Fibroblast of lung (primary cell): Measurements from ENCODE around the gene MS4A4A. TPM values are rescaled to one million over a fixed set of nuclear protein-coding genes. Genes with fewer than 3 reads are reported as not detected.
"Not testable (repeated sequence)": the region's sequence is repeated elsewhere in the genome, so short reads cannot be mapped to it uniquely, and the experiment has no call there.

Source experiments
- DNase-seq, 2 donors: peaks; one replicate each; pipeline versions ENCODE4 v3.0.0 to v3.0.0-alpha.2; 2010; ENCODE audit warnings: low read depth in 2 of 2
- H2AFZ ChIP-seq: 2 replicates; pipeline ENCODE4 v1.5.1; 2012; ENCODE audit warnings: low read length, control low read depth, inconsistent platforms
- H3K27ac ChIP-seq: 2 replicates; pipeline ENCODE4 v1.5.1; 2011; ENCODE audit warnings: low read length, control low read depth; ENCODE audit not compliant: insufficient read depth
- H3K27me3 ChIP-seq: 2 replicates; pipeline ENCODE4 v1.5.1; 2011; ENCODE audit warnings: mild to moderate bottlenecking, low read length; ENCODE audit not compliant: control insufficient read depth, insufficient read depth
- H3K36me3 ChIP-seq: 2 replicates; pipeline ENCODE4 v1.5.1; 2011; ENCODE audit warnings: low read length; ENCODE audit not compliant: control insufficient read depth, insufficient read depth
- H3K4me1 ChIP-seq: 2 replicates; pipeline ENCODE4 v1.5.1; 2011; ENCODE audit warnings: low read length; ENCODE audit not compliant: control insufficient read depth, insufficient read depth; ENCODE audit errors: extremely low read depth
- H3K4me2 ChIP-seq: 2 replicates; pipeline ENCODE4 v1.5.1; 2011; ENCODE audit warnings: low read length, control low read depth; ENCODE audit not compliant: insufficient read depth; ENCODE audit errors: extremely low read depth
- H3K4me3 ChIP-seq, 4 experiments: fragments of 200-600 bp in 1 of 4; sonication (generic) in 1 of 4; replicated peaks in 1 of 4; 2 replicates each; pipeline ENCODE4 v1.5.1; 2011 to 2016; ENCODE audit warnings: low read length in 4 of 4, low read depth in 3 of 4, mild to moderate bottlenecking in 3 of 4, control low read depth in 2 of 4, inconsistent platforms in 1 of 4, mixed read lengths in 1 of 4; ENCODE audit not compliant: insufficient read depth in 1 of 4; ENCODE audit errors: control extremely low read depth in 1 of 4
- H3K79me2 ChIP-seq: 2 replicates; pipeline ENCODE4 v1.5.1; 2012; ENCODE audit warnings: mild to moderate bottlenecking, low read length, inconsistent platforms; ENCODE audit not compliant: control insufficient read depth, insufficient read depth
- H3K9ac ChIP-seq: 2 replicates; pipeline ENCODE4 v1.5.1; 2011; ENCODE audit warnings: mild to moderate bottlenecking, low read length, control low read depth; ENCODE audit not compliant: insufficient read depth
- H3K9me3 ChIP-seq: 2 replicates; pipeline ENCODE4 v1.5.1; 2012; ENCODE audit warnings: low read depth, low read length; ENCODE audit not compliant: control insufficient read depth, insufficient read depth
- H4K20me1 ChIP-seq: 2 replicates; pipeline ENCODE4 v1.5.1; 2011; ENCODE audit warnings: low read length; ENCODE audit not compliant: control insufficient read depth, insufficient read depth; ENCODE audit errors: extremely low read depth
- EZH2 ChIP-seq: IDR thresholded peaks from 2 replicates; pipeline ENCODE4 v1.5.1; 2012; ENCODE audit warnings: low read length, control low read depth, mild to moderate bottlenecking; ENCODE audit errors: missing control alignments
- polyA plus RNA-seq, 2 donors: library from polyadenylated mRNA; depleted of rRNA in 1 of 2; stranded (reverse) in 1 of 2; unstranded in 1 of 2; fragments of >200 nt; gene quantifications; 2 replicates each; pipeline ENCODE4 v1.2.1, GENCODE V29; 2011 to 2012; ENCODE audit warnings: missing spikeins in 1 of 2
- total RNA-seq: library from RNA; depleted of rRNA; stranded (reverse); fragments of >200 nt; gene quantifications from 2 replicates; pipeline ENCODE4 v1.2.1, GENCODE V29; 2014
- TF ChIP-seq, protein P1 (sequence below), 2 donors: IDR thresholded peaks in 1 of 2; conservative IDR thresholded peaks in 1 of 2; 1 replicate in 1 of 2; 2 replicates in 1 of 2; pipeline ENCODE4 v1.5.1; 2011 to 2012; ENCODE audit warnings: low read length in 2 of 2, control low read depth in 1 of 2, inconsistent platforms in 1 of 2, low read depth in 1 of 2, mild to moderate bottlenecking in 1 of 2

Gene MS4A4A
- total and polyA plus RNA-seq, 2 donors (not counting 1 experiment from before 2014, with no cell fraction given): not detected

DNA sequence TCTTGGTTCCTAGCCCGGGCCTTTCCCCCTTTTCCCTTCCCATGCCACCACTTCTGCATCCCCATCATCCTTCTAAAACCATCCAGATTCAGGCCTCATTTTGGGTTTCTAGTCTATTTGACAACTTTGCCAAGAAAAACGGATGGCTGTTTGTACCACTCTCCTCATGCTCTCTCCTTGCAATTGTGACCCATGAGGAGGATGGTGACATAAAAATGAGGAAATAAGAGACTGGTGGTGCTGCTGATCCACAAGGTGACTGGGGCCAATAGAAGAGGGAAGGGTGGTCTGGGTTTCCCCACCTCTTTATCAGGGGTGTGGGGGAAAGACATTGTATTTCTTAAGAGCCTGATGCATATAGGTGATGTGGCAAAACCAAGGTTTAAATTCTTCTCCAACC is 1.0 kb downstream of the MS4A4A start:
- H3K9me3 ChIP-seq: no peaks in the 10 kb centered on the region
- TF ChIP-seq, protein P1, sequence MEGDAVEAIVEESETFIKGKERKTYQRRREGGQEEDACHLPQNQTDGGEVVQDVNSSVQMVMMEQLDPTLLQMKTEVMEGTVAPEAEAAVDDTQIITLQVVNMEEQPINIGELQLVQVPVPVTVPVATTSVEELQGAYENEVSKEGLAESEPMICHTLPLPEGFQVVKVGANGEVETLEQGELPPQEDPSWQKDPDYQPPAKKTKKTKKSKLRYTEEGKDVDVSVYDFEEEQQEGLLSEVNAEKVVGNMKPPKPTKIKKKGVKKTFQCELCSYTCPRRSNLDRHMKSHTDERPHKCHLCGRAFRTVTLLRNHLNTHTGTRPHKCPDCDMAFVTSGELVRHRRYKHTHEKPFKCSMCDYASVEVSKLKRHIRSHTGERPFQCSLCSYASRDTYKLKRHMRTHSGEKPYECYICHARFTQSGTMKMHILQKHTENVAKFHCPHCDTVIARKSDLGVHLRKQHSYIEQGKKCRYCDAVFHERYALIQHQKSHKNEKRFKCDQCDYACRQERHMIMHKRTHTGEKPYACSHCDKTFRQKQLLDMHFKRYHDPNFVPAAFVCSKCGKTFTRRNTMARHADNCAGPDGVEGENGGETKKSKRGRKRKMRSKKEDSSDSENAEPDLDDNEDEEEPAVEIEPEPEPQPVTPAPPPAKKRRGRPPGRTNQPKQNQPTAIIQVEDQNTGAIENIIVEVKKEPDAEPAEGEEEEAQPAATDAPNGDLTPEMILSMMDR (conservative IDR thresholded peaks at IDR 0.05 in 1 of 2, IDR thresholded peaks at IDR 0.05 in 1 of 2; ENCODE audit: low read depth in 1 of 2, low read length in 2 of 2): no peak
- no peak for TF ChIP-seq EZH2
- H3K36me3 ChIP-seq: no peaks in the 10 kb centered on the region
- H3K9ac ChIP-seq: no peak overlapping the region
- no peaks in the 10 kb centered on the region for H3K4me1 ChIP-seq
- no peaks in the 10 kb centered on the region for H4K20me1 ChIP-seq
- no peak overlapping the region for H3K27ac ChIP-seq
- H2AFZ ChIP-seq: no peak overlapping the region
- no peaks in the 10 kb centered on the region for H3K79me2 ChIP-seq
- H3K4me2 ChIP-seq: no peak overlapping the region
- no peak for DNase-seq
- H3K27me3 ChIP-seq: no peaks in the 10 kb centered on the region
- no peak overlapping the region for H3K4me3 ChIP-seq

DNA sequence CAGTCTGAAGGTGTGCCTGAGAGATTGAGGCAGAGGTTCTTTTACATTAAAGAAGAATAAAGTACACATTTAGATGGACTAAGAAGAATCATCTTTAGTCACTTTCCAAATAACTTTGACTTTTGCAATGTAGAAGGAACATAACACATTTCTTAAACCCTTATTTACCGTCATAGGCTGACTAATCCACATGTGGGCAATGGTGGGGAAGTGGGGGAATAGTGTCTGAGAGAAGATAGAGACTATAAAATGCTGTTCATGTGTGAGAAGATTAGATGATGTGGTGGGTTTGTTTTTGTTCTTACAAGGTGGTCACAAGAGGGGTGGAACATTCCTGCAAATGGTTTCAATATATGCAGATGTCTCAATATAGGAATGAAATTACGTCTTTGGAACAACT is 1.8 kb downstream of the MS4A4A start:
- Histone ChIP-seq H3K36me3 (no peaks in the 10 kb centered on the region), H3K27me3 (no peaks in the 10 kb centered on the region), H3K4me1 (no peaks in the 10 kb centered on the region), H3K4me2 (no peak overlapping the region), H3K9me3 (no peaks in the 10 kb centered on the region), H3K27ac (no peak overlapping the region), H2AFZ (no peak overlapping the region), H3K79me2 (no peaks in the 10 kb centered on the region), H3K4me3 (no peak overlapping the region), H3K9ac (no peak overlapping the region), H4K20me1 (no peaks in the 10 kb centered on the region)
- DNase-seq: no peak
- TF ChIP-seq, protein P1 (conservative IDR thresholded peaks at IDR 0.05 in 1 of 2, IDR thresholded peaks at IDR 0.05 in 1 of 2; ENCODE audit: low read depth in 1 of 2, low read length in 2 of 2): no peak
- no peak for TF ChIP-seq EZH2

DNA sequence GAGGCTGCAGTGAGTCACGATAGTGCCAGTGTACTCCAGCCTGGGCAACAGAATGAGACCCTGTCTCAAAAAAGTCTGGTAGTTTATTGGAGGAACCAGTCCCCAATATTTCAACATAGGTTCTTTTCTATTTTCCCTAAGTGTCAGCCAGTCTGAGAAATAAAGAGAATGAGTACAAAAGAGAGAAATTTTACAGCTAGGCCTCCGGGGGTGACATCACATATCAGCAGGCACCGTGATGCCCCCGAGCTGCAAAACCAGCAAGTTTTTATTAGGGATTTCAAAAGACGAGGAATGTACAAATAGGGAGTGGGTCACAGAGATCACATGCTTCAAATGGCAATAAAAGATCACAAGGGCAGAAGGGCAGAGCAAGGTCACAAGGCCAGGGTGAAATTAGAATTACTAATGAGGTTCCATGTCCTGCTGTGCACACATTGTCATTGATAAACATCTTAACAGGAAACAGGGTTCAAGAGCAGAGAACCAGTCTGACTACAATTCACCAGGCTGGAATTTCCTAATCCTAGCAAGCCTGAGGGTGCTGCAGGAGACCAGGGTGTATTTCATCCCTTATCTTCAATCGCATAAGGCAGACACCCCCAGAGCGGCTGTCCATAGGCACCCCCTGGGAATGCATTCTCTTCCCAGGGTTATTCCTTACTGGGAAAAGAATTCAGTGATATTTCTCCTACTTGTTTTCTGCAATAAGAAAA is 5.1 kb downstream of the MS4A4A start:
- not testable (repeated sequence) for H3K27ac ChIP-seq, H3K4me2 ChIP-seq

More for the DNA sequence above, 5.1 kb downstream of the MS4A4A start:
- H4K20me1 ChIP-seq, H3K79me2 ChIP-seq, H3K27me3 ChIP-seq, H3K4me3 ChIP-seq, H2AFZ ChIP-seq, H3K36me3 ChIP-seq, H3K9me3 ChIP-seq, H3K4me1 ChIP-seq, DNase-seq, H3K9ac ChIP-seq: not testable (repeated sequence)
